HG03575 (cell line): ENCODE results near the gene TXNRD2.

ENCODE experiments used
- ATAC-seq: cut with Tn5 transposase; IDR thresholded peaks from one replicate; pipeline ENCODE4 v1.9.1; 2021; ENCODE audit not compliant: unreplicated experiment, insufficient number of reproducible peaks, low FRiP score; ENCODE audit errors: extremely low read depth

The TXNRD2 gene

DNA sequence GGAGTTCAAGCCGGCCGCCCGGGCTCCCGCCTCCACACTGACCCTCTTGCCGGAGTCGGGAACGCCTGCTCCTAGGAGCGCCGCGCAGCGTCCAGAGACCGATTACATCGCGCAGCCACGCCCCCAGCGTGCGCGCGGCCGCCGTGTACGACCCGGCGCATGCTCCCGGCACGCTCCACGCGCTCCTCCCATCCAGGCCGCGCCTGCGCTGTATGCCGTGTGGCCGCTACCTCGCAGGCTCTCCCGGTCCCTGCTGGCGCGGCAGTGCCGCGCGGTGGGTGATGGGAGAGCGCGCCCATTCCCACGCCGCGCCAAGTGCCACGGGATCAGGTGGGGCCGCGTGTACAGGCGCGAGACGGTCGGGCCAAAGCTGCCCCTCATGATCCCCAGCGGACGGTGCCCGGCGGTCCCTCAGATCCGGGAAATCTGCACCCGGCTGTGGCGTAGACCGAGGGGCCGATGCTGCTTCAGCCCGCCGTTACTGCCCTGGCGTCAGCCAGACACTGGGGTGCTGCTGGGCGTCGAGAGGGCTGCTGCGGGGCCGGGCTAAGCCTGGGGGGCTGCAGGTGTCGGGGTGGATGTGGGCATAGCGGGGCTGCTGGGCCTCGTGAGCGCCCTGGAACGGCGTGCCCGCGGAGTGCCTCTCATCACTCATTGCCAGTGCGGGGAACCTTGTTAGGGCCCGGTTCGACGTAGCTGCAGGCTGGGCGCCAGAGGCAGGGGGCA is 86.7 kb downstream of the TXNRD2 start, which contains the start of the genes GNB1L and RTL10:
Gene GNB1L (minus strand): TSS at position 97 of the 726 bp plus-strand sequence. CDS start 33,519 bp downstream, outside the sequence.
Gene RTL10 (minus strand): TSS at position 97 of the 726 bp plus-strand sequence. CDS start 2,613 bp downstream, outside the sequence.
- ATAC-seq: no peak

DNA sequence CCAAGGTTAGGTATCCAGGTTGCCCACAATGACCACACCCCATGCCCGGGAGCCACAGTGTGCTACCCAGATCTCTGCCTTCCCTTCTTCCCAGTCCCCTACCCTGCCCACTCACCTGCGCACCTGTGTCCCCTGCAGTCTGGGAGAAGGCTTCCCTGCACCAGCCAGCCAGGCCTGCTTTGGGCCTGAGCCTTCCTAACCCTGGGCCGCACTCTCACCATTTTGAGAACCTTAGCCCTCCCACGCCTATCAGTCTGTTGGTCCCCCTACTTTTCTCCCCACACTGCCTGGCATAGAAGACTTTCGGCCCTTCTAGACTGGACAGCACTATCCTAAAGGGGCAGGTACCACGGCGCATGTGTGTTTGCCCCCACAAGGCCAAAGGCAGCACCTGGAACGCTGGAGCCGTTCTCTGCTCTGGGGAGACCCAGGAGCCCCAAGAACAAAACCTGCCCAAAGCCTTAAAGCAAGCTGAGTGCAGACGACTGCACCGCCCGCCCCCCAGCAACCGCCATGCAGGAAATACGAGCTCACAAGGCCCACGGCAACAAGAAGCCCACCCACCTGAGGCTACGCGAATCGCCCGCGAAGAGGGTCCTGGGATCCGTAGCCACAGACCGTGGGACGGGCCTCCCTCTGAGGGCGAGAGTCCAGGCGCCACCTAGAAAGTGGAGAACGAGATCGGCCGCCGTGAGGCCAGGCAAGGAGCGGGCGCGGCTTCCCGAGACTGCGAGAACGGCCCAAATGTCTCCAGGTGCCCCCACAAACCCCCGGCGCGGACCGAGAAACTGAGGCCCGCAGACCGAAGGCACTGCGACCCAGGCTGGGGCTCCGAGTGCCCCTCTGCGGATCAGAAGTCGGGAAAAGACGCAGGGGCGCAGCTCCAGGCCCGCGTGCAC is 87.5 kb downstream of the TXNRD2 start:
- ATAC-seq: no peak

DNA sequence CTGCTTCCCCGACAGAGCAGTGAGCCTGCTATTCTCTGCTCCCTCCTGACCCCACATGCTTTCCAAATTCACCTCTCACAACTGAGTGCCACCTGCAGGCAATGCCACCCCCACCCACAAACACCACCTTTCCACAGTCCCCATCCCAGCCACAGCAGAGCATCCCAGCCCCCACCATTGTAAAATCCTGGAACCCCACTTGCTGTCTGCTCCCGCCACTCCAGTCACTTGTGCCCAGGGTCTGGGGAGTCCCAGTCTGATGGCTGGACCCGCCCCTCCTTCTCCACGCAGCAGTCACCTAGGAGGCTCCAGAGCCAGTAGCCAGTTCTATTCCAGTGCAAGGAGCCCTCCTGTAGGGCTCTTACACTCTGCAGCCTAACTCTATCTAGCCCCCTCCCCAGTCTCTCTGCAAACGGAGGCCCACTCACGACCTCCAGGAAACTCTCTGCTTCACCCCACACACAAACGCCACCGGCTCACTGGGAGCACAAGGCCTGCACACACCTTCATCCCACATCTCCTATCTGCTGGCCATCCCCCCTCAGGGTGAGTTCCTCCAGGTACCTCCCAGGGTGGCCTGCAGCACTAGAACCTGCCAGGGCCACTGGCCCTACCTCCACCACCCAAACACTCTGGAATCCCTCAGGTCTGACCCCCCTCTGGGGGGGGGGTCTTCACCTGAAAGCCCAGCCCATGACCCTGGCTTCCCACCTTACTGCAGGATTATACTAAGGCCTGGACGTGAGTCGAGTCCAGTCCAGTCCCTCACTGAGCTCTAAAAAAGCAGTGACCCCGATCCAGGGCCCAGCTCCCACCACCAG is 88.3 kb downstream of the TXNRD2 start:
- no peak for ATAC-seq

DNA sequence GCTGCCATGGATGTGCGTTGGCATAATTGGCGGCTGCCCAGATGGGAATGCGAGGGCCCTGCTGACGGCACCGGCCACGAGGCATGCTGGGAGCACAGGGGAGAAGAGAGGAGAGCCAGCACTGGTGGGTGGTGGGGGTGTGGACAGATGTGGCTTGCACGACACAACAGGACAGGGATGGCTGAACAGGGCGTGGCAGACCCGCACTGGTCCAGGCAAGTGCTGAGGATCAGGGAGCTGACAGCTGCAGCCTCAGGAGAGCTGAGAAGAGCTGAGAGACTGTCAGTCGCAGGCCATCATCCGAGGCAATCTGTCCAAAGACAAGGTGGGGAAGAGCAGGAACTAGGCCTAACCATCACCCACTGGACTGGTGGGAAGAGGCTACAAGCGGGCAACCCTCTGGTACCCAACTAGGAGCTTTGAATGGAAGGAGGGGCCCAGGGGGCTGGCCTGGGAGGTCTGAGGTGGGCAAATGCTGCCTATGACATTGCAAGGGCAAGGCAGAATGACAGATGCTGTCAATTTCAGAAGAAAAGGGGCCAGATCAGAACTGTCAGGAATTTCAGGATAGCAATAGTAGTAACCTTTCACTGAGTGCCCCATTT is 89.3 kb downstream of the TXNRD2 start:
- no peak for ATAC-seq

DNA sequence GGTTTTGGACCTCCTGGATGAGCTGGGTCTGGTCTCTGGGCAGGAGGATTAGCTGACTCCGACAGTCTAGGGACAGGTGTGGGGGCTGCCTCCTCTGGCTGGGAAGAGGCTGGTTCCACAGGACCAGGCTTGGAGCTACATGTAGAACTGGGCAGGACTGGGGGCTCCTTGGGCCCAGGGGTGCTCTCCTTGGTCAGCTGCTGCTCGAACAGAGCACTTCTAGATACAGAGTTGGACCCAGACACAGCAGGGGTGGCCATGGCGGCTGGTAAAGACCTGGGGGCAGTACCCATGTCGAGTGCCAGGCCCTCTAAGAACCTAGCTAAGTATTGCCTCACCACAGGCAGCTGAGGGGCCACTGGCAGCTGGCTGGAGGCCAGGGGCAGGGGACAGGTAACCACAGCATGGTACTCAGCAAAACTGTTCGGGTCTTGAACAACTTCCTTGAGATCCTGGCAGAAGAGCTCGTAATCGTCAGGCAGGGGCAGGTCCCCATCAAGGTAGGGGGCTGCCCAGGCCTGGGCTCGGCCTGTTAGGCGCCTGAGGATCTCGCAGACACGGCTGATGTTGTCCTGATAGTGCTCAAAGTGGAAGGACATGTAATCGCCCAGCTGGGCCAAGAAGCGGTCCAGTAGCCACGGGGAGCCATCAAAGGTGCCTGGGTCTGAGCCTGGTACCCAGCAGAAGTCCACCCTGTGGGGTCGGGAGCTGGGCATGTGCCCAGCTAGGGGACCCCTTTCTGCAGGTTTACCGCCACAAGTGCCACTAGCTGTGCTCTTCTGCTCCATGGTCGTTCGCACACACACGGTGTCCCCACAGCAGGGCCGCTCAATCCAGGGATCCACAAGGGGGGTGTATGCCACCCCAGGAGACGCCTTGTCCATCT is 90.1 kb downstream of the TXNRD2 start:
- ATAC-seq: no peak

DNA sequence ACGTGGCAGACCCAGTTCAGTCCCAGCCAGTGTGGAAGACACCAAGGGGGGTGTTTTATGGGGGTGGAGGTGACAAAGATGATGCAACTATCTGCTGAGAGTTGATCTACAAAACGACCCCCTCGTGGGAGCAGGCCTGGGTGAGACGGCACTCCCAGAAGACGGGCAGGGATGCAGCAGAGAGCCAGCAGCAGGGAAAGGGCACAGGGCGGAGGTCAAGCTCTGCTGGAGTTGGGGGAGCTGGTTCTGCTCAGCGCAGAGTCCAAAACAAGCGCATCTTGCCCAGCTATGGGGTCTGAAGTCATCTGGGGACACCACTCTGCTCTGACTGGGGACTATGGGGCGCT is 90.9 kb downstream of the TXNRD2 start:
- ATAC-seq: no peak

DNA sequence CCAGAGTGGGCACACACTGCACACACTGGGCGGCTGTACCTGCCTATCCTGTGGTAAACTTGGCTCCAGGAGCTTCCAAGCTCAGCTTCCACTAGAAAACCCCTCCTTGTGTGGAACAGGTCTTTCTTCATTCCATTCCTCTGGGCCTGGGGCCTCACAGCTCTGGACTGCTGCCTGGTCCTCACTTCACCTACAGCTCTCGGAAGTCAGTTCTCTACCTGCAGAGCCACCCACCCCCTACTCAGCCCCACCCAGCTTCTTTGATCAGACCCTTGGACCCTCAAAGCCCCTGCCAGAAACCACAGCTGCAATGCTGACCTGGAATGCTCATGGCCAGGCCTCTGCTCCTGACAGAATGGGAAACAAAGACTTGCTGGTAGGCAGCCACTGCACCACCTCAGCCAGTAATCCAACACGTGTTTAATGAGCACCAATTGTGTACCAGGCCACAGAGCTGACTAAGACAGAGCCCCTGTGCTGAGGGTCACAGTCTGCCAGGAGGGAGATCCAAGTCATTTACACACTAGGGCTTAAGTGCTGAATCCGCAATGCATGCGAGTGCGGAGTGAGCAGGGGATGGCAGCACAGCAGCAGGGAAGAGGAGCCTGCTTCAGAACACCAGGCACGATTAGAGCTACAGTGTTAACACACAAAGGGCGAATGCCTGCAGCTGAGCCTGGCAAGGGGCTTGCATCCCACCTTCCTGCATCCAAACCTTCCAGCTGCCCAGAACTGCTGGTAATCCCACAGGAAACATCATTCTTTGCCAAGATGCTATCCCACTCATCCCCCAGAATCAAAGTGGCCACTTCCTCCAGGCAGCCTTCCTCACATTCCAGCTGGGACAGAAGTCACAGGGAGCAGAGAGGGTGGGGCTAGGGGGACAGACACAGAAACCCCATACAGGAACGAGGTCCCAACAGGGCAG is 91.5 kb downstream of the TXNRD2 start:
- ATAC-seq: no peak

DNA sequence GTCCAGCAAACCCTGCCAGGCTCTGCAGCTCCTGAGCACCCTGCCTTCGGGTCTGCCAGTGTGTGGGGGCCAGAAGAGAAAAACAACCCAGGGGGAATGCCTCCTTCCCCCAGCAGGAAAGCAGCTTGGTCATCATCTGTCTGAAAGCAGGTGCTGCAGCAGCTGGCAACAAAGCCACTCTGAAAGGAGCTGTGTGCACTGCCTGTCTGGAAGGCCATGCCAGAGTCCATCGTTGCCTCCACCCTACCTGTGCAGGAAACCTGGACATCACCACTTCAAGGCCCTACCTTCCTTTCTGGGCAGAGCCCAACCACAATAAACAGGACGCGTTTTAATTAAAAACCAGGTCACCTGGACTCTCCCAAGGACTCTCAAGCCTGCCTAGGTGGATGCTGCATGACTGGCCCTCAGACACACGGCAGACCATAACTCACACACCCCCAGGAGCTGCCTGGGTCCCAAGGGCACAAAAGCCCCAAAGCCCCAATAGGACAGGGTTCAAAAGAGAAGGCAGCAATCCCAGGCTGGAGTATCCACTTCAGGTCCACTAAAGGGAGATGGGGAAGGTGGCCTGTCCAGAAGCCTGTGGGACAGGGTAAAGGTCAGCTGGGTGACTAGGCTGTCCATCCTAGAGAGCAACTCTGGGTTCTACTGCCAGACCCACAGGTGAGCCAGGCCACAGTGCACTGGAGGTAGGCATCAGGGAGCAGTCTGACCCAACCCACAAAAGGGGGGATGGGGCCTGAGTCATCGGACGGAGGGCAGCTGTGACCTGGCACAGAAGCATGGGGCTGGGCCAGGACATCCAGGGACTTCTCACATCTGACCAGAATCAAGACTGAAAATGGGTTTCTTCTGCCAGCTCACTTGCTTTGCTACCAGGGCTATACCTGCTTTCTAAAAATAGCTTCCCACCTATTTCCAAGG is 93.1 kb downstream of the TXNRD2 start:
- ATAC-seq: no peak

DNA sequence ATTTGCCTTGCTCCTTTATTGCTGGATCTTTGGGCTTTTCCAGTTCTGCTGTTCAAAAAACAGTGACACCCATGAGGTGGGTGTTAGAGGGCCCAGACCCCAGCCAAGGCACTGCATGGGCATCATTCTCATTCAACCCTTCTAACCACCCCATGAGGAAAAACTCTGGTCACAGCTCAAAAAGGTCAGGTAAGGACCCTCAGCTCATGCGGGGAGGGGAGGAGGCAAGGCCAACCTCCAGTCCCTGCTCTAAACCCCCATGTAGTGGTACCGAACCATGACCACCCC is 94.3 kb downstream of the TXNRD2 start:
- ATAC-seq: no peak

DNA sequence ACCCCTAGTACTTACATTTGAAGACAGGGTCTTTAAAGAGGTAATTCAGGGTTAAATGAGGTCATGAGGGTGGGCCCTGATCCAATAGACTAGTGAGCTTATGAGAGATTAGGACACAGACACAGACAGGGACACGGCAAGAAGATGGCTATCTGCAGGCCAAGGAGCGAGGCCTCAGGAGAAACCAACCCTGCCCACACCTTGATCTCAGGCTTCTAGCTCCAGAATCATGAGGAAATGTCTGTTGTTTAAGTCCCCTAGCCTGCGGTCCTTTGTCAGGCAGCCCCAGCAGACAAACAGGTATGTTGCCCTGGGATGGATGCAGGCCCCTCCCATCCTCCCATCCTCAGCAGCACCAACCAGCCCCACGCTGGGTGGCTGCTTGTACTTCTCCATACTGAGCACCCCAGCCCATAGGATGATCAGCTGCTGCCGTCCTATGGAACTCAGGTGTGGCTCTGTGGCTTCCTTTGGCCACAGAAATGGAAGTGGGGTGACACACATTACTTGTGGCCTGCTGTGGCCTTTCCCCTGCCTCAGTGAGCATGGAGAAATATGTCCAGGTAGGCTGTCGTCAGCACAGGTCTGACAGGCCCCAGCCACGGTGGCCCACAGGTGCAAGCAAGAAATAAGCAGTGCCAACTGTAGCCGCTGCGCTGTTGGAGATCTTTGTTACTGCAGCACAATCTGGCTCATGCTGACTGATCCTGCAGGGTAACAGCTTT is 94.8 kb downstream of the TXNRD2 start:
- no peak for ATAC-seq

DNA sequence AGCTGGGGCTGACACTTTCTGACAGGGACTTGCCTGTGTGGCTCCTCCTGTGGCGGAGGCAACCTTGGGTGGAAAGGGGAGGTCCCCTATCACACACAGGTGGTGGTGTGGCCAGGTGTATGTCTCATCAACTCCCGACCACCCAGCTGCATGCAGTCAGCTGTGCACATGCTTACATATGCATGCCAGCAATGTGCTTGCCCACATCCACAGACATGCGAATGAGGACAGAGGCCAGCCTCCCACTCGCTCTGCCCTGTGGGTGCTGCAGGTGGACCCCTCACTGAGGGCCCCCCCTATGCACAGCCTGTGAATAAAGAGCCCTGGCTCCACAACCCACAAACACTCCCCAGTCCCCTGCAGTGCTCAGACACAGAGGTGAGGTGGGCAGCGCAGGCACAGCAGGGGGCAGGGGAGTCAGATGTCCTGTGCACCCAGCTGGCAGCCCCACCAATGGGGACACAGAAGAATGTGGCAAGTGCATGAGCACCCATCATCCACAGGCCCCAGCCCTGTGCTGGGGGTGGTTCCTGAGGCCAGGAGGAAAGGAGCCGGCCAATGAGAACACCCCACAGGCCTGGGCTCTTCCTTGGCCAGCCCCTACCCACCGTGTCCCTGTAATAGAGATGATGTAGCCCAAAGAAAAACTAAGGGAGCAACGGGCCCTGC is 96.4 kb downstream of the TXNRD2 start:
- no peak for ATAC-seq

DNA sequence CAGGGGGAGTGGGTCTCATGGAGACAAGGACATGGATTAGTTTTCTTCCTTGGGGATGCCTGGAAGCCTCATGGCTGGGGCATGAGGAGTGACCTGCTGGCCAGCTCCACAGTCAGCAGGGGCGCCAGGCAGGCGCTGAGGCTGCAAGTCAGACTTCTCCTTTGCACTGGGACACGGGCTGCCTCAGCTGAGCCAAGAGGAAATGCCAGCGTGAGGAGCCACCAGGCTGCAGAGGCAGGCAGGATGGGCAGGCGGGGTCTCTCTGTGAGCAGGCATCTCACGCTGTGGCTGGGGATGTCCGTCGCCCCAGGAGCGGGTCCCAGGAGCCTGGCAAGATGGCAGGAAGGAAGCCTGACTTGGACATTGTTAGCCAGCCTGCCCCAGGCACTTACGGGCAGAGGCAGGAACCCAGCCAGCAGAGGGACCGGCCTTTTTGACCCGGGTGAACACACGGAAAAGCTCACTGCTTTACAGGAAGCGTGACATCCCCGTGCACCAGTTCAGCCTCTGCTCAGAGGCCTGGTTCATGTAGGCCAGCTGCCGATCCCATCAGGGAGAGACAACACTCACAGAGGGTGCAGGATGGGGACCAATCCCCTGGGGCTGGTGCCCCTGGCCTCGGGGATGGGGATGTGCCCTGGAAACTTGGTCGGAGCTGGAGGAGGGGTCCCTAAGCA is 97.1 kb downstream of the TXNRD2 start:
- ATAC-seq: no peak

DNA sequence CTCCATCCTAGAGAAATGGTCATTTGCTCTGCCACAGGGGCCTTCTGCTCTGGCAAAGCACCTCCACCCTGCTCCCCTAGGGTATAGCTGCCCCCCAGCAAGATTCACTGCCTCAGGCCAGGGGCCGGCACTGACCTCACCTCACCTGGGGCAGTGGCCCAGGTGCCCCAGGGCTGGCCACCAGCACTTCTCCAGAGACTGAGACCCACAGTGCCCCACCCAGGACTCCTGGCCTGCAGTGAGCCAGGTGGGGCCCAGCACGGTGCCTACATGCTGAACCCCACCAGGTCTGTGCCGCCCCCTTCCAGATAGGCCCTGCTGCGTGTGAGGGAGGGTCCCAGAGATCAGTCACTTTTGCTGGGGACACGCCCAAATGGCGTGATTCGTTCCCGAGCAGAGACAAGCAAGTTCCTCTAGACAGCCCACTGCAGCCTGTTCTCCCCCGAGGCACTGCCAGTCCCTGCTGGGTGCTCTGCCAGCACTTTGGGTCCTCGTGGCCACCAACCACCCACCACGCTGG is 97.7 kb downstream of the TXNRD2 start:
- no peak for ATAC-seq

DNA sequence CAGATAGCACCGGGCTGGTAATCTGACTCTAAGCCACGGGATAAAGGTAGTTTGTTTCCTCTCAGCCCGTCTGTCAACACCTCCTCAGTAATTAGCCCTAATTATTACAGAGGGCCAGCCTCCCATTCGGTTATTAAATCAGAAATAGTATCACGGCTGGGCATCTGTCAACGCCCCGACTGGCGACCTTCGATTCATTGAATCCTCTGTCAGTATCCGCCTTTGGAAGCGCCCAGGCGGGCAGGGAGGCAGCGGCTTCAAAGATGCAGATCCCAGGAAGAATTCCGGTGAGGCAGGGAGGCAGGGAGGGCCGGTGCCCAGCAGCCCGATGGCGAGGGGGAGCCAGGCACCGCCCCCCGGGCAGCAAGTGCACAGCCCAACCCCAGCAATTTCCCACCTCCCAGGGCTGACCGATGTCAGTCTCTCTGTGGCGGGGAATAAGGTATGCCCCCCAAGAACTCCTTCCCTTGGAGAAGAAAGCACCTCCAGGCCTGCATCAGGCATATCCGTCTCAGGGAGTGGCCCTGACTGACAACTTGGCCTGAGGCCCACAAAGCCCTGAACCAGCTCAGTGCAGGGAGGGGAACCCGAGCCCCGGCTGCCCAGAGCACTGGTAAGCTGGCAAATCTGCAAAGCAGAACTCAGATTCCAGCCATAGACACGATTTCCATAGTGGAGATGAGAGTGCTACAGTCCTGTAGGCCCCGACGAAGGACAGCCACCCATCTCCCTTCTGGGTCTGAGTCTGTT is 98.3 kb downstream of the TXNRD2 start:
- no peak for ATAC-seq
